Fibroblast of villous mesenchyme (primary cell): Measurements from ENCODE around the gene SLC39A11. TPM values are rescaled to one million over a fixed set of nuclear protein-coding genes. Genes with fewer than 3 reads are reported as not detected.

Source experiments
- DNase-seq: peaks from one replicate; pipeline ENCODE4 v3.0.0-alpha.2; 2010; ENCODE audit warnings: low read depth
- H3K4me3 ChIP-seq: 2 replicates; pipeline ENCODE4 v1.5.1; 2011; ENCODE audit warnings: low read depth, mild to moderate bottlenecking, low read length
- total RNA-seq: library from RNA; depleted of rRNA; stranded (reverse); fragments of >200 nt; gene quantifications from 2 replicates; pipeline ENCODE4 v1.2.3, GENCODE V29; 2012
- TF ChIP-seq, protein P1 (sequence below): IDR thresholded peaks from 2 replicates; pipeline ENCODE4 v1.5.1; 2012; ENCODE audit warnings: low read depth, mild to moderate bottlenecking, low read length; ENCODE audit not compliant: insufficient read depth

The SLC39A11 gene
- total RNA-seq, 1 donor = 16.0 TPM

DNA sequence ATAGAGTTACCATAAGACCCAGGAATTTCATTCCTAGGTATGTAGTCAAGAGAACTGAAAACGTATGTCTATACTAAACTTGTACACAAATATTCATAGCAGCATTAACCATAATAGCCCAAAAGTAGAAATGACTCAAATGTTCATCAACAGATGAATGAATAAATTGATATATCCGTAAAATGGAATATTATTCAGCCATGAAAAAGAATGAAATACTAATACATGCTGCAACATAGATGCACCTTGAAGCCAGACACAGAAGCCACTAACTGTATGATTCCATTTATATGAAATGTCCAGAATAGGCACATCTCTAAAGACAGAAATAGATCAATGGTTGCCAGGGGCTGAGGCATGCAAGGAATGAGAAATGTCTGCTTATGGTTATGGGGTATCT, 484.1 kb downstream of the SLC39A11 start:
- DNase-seq = no peak
- H3K4me3 ChIP-seq = no peak overlapping the region
- TF ChIP-seq, protein P1, sequence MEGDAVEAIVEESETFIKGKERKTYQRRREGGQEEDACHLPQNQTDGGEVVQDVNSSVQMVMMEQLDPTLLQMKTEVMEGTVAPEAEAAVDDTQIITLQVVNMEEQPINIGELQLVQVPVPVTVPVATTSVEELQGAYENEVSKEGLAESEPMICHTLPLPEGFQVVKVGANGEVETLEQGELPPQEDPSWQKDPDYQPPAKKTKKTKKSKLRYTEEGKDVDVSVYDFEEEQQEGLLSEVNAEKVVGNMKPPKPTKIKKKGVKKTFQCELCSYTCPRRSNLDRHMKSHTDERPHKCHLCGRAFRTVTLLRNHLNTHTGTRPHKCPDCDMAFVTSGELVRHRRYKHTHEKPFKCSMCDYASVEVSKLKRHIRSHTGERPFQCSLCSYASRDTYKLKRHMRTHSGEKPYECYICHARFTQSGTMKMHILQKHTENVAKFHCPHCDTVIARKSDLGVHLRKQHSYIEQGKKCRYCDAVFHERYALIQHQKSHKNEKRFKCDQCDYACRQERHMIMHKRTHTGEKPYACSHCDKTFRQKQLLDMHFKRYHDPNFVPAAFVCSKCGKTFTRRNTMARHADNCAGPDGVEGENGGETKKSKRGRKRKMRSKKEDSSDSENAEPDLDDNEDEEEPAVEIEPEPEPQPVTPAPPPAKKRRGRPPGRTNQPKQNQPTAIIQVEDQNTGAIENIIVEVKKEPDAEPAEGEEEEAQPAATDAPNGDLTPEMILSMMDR = no peak

DNA sequence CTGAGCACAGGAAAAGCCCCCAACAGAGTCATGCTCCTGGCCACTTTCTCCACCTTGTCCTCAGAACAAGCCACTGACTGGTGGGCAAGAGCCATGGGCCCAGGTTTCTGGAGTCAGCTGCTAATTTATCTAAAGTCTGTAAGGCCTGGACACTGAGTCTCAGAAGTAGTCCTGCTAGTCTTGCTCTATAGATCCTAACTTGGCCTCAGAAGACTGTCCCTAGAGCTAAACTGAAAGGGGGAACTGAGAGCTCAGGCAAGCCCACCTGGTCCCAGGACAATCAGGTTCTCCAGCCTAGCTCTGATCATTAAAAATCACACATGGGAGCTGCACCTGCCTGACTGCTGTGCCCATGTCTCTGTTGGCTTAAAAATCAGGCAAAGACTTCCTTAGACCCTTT, 485.8 kb downstream of the SLC39A11 start:
- TF ChIP-seq, protein P1 = no peak
- no peak overlapping the region for H3K4me3 ChIP-seq
- DNase-seq = no peak

DNA sequence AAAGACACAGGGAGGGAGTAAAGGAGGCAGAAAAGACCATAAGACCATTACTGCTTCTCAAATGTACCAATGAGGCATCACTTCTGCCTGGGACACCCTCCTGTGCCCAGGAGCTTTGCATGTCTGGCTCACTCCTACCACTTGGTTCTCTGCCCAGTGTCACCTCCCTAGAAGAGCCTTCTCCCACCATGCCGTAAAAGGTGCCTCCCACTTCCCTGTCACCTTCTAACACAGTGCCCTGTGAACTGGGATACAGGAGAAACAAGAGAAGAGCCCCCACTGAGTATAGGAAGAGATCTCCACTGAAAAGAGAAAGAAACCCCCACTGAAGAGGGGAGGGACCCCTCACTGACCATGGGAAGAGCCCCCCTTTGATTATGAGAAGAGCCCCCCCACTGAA, 486.9 kb downstream of the SLC39A11 start:
- H3K4me3 ChIP-seq = no peak overlapping the region
- TF ChIP-seq, protein P1 = no peak
- no peak for DNase-seq

DNA sequence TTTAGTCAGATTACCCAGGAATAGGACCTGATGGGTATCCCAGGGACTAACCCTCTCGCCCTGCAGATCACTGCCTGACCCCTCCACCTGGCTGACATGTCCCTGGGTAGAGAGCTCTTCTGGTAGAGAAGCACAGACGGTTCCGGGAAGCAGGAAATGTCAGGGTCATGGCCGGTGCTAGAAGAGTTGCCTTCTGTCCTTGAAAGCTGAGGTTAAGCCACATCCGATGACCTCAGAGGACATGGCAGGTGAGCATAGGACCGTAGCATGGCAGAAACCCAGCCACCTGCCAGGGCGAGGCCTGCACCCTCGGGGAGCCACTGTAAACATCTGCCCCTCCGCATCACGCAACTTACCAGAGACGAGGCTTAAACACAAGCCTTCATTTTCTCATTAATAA, 488.0 kb downstream of the SLC39A11 start:
- no peak overlapping the region for H3K4me3 ChIP-seq
- TF ChIP-seq, protein P1 = no peak
- no peak for DNase-seq

DNA sequence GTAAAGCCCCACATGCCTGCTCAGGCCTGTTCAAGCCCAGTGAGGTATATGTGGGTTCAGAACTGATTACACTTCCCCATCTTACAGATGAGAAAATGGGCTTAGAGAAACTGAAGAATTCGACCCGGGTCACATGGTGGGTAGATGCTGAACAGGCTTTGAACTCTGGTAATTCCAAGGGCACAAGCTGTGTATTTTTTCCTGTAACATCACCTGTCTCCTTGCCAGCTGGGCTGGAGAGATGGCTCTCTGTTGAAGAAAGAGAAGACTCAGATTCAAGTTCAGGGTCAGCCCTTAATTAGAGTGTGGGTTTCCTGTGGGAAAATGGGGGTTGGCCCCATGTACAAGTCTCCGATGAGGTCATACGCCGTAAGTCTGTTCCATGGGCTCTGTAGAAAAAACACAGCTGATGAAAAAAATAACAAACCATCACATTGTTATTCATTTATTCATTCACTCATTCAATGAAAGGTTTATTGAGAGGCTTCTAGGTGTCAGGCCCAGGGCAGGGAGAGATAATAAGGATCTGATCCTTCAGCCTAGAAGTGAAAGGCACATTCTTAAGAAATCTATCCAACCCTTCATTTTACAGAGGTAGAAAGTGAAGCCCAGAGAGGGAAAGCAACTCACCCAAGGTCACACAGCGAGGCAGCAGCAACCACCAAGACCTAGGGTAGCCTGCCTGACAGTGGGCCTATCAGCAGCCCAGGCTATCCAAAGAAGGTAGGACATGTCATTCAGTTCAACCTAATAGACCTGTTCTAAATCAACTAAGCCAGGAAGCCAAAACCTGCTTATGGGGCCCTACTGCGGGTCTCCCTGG, 488.9 kb downstream of the SLC39A11 start:
- no peak for DNase-seq
- no peak overlapping the region for H3K4me3 ChIP-seq
- TF ChIP-seq, protein P1 = no peak

DNA sequence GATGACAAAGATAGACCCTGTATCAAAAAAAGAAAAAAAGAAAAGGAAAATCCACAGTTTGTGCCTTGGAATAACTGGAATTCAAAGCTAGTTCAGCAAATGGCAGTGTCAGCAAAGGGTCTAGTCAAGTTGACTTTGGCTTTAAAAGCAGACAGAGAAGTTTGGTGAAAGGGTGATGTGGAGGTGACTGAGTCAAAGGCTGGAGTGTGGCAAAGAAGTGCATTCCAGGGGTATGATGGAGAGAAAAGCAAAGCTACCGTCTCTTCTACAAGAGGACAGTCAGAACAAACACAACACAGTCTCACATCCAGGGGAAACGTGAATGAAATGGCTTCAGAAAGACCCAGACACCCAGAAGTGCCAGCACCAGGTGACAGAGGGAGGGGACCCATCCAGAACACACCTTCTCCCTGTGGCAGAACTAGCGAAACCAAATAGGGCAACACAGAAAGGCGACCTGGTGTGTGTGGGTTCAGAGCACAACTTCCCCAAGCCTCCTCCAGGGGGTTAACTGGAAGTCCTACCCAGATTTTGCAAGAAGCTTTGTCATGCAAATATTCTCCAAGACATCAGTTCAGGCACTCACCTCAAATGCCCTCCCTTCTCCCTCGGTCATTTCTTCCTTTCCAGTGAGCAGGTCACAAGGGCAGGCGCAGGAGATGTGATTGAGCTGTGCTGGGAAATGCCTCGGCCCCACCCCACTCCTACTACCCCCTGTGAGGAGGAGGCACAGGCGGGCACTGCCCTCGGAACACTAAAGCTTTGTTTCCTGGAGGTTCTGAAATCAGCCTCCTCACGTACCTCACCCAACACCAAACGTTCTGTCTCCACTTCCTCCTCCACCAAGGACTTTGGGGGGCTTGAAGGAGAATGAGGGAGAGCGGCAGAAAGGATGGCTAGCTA, 489.7 kb downstream of the SLC39A11 start:
- DNase-seq = no peak
- TF ChIP-seq, protein P1 = no peak
- no peak overlapping the region for H3K4me3 ChIP-seq
